ENCODE data around the gene MYH15.

DNA sequence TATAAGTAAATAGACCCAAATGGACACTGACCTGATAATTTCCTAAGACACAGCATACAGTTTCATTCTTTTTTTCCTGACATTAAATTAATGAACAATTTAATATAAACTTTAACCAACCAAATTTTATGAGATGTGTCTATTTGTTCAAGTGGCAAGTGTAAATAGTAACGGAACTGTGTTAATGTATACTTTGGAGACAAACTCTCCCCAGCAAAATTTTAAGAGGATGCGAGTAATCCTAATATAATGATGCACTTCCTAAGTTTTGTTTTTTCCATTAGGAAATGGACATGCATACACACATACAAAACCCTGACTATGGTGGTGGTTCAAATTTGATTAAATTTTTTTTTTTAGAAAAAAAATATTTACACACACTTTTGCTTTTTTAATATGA, 38.5 kb upstream of the MYH15 start:
- TF ChIP-seq, protein P1, sequence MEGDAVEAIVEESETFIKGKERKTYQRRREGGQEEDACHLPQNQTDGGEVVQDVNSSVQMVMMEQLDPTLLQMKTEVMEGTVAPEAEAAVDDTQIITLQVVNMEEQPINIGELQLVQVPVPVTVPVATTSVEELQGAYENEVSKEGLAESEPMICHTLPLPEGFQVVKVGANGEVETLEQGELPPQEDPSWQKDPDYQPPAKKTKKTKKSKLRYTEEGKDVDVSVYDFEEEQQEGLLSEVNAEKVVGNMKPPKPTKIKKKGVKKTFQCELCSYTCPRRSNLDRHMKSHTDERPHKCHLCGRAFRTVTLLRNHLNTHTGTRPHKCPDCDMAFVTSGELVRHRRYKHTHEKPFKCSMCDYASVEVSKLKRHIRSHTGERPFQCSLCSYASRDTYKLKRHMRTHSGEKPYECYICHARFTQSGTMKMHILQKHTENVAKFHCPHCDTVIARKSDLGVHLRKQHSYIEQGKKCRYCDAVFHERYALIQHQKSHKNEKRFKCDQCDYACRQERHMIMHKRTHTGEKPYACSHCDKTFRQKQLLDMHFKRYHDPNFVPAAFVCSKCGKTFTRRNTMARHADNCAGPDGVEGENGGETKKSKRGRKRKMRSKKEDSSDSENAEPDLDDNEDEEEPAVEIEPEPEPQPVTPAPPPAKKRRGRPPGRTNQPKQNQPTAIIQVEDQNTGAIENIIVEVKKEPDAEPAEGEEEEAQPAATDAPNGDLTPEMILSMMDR (IDR thresholded peaks at IDR 0.05) = no peak
- no peak for TF ChIP-seq POLR2A (IDR thresholded peaks at IDR 0.05)

Measured in thyroid gland (tissue), 4 donors.